Activated CD4-positive, alpha-beta T cell treated with anti-CD3 and anti-CD28 coated beads for 36 hours (primary cell): ENCODE data around the gene XKRX. TPM values are rescaled to one million over a fixed set of nuclear protein-coding genes. Genes with fewer than 3 reads are reported as not detected.

ENCODE experiments used
- ATAC-seq: fragments of 200-7000 bp; cut with Tn5 transposase; one replicate; pipeline ENCODE4 v1.10.0; 2021; ENCODE audit warnings: mild to moderate bottlenecking, moderate library complexity
- CTCF ChIA-PET: fragments of 350-600 bp; sonication (Branson Sonifier 250); formaldehyde crosslinking; loops from one replicate; lab custom pipeline; 2021; ENCODE audit warnings: antibody characterized with exemption; lab: Charles Lee
- POLR2A ChIA-PET: fragments of 350-600 bp; sonication (Branson Sonifier 250); formaldehyde crosslinking; loops from one replicate; lab custom pipeline; 2021; ENCODE audit warnings: antibody characterized with exemption, inconsistent platforms; lab: Charles Lee
- DNase-seq: peaks from one replicate; pipeline ENCODE4 v3.0.0-alpha.2; 2020
- H3K27ac Mint-ChIP-seq: one replicate; pipeline ENCODE4 v1.8.0; 2021; ENCODE audit warnings: mixed read lengths
- H3K27me3 Mint-ChIP-seq: one replicate; pipeline ENCODE4 v1.8.0; 2021; ENCODE audit warnings: mixed read lengths
- H3K36me3 Mint-ChIP-seq: one replicate; pipeline ENCODE4 v1.8.0; 2021; ENCODE audit warnings: low read depth, mixed read lengths
- H3K4me1 Mint-ChIP-seq: one replicate; pipeline ENCODE4 v1.8.0; 2021; ENCODE audit warnings: mixed read lengths
- H3K4me3 Mint-ChIP-seq: one replicate; pipeline ENCODE4 v1.8.0; 2021; ENCODE audit warnings: mild to moderate bottlenecking, moderate library complexity, mixed read lengths
- H3K9me3 Mint-ChIP-seq: one replicate; pipeline ENCODE4 v1.8.0; 2021; ENCODE audit warnings: low read depth, mixed read lengths
- intact Hi-C, 2 experiments: fragments of 100-400 bp; cut with DNase I in 1 of 2; cut with micrococcal nuclease in 1 of 2; formaldehyde crosslinking; loops; one replicate each; pipeline versions ENCODE4 v1.14.2 to v1.15.1; 2022 to 2024; cut with DNase I, micrococcal nuclease
- total RNA-seq, 2 experiments: library from RNA; stranded (reverse); gene quantifications; one replicate each; pipeline ENCODE4 v1.2.3, GENCODE V29; 2021

The XKRX gene
- total RNA-seq, 2 experiments from 2014 or later: 0.78 to 1.0 TPM

GRCh38 chrX:100939333-100939732 is 10.6 kb upstream of the XKRX start:
- ATAC-seq: peak; percentile 16
- POLR2A ChIA-PET: no interaction called here

GRCh38 chrX:100935767-100936166 is 7.0 kb upstream of the XKRX start:
- no peak for DNase-seq
- Mint-ChIP-seq H3K4me3 (no peak overlapping the region), H3K4me1 (peaks cover 24% of the 10 kb centered on the region), H3K27ac (no peak overlapping the region), H3K9me3 (peaks cover 5% of the 10 kb centered on the region), H3K36me3 (peaks cover 4% of the 10 kb centered on the region), H3K27me3 (no peaks in the 10 kb centered on the region)
- ChIA-PET CTCF (no interaction called here), POLR2A (no interaction called here)
- intact Hi-C loops: no loop called here
- no peak for ATAC-seq

More at GRCh38 chrX:100939333-100939732, 10.6 kb upstream of the XKRX start:
- Mint-ChIP-seq H3K4me1 (peaks cover 9% of the 10 kb centered on the region), H3K36me3 (no peaks in the 10 kb centered on the region), H3K4me3 (no peak overlapping the region), H3K27ac (peak overlapping the region; percentile 33), H3K9me3 (no peaks in the 10 kb centered on the region), H3K27me3 (no peaks in the 10 kb centered on the region)
- DNase-seq: peak; percentile 6
- CTCF ChIA-PET: no interaction called here
- intact Hi-C loops: no loop called here

DNA sequence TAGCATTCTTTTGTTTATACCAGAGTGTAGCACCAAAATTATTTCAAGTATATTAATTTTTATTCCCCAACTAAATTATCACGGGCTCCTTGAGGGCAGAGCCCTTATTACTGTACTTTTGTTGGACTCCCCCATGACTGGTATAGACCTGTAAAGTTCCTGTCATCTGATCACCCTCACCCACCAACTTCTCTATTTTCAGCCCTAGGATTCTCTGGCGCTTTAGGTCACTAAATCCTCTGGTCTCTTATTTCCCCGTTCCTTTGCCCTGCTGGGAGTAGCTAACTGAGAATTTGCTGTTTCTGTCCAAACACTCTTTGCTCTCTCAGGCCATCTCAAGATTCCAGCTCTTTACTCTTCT is 3.2 kb upstream of the XKRX start:
- no peak overlapping the region for H3K27ac Mint-ChIP-seq
- ATAC-seq (peak; percentile 27), DNase-seq (no peak)
- no peak overlapping the region for H3K4me3 Mint-ChIP-seq
- intact Hi-C loops: loop anchor here (1.0 to 2.0 kb wide), 5 partner anchors 62 to 167 kb away; partner anchors contain the start of genes CENPI (in 1 of the 2) and CSTF2 (in 1 of the 2)
- H3K36me3 Mint-ChIP-seq: peaks cover 4% of the 10 kb centered on the region
- H3K9me3 Mint-ChIP-seq: peaks cover 5% of the 10 kb centered on the region
- POLR2A ChIA-PET: no interaction called here
- CTCF ChIA-PET: interaction anchor here (0.7 kb wide), 1 partner anchor 59 kb away, joined by 3 read pairs; no protein-coding TSS in a partner anchor
- no peaks in the 10 kb centered on the region for H3K27me3 Mint-ChIP-seq
- H3K4me1 Mint-ChIP-seq: peaks cover 30% of the 10 kb centered on the region

- POLR2A ChIA-PET: no interaction called here
- H3K27ac Mint-ChIP-seq: peak overlapping the region; percentile 88
Observed at GRCh38 chrX:100931218-100931924, 2.7 kb upstream of the XKRX start.

DNA sequence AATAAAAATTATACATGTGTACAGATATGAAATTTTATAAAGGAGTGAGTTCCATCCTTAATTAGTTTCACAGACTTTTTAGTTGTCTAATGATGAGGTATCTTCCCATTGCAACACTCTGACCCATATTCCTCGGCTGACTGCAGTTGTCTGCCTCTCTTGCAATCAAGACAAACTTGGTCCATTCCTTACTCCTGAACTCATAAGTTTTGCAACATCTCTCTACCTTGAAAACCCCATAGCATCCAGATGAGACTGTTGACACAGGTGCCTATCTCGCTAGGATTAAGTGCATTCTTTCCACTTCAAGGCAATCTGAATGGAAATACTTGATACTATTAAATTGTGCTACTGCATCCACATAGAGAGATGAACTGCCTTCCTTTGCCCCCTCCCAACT is 2.3 kb downstream of the XKRX start:
- no peak for DNase-seq
- peaks cover 3% of the 10 kb centered on the region for H3K9me3 Mint-ChIP-seq
- POLR2A ChIA-PET: no interaction called here
- H3K27ac Mint-ChIP-seq: no peak overlapping the region
- H3K4me1 Mint-ChIP-seq: peaks cover 44% of the 10 kb centered on the region
- intact Hi-C loops: loop anchor here in 1 of 2 experiments (5.0 kb wide), 1 partner anchor 126 kb away; the partner anchor contains the start of gene TRMT2B
- ATAC-seq: no peak
- peaks cover 4% of the 10 kb centered on the region for H3K36me3 Mint-ChIP-seq
- H3K4me3 Mint-ChIP-seq: no peak overlapping the region
- CTCF ChIA-PET: no interaction called here
- H3K27me3 Mint-ChIP-seq: no peaks in the 10 kb centered on the region

More at GRCh38 chrX:100931218-100931924, 2.7 kb upstream of the XKRX start:
- H3K27me3 Mint-ChIP-seq: no peaks in the 10 kb centered on the region
- H3K36me3 Mint-ChIP-seq: peaks cover 4% of the 10 kb centered on the region
- peaks cover 5% of the 10 kb centered on the region for H3K9me3 Mint-ChIP-seq
- CTCF ChIA-PET: interaction anchor here (0.7 kb wide), 1 partner anchor 60 kb away, joined by 3 read pairs; no protein-coding TSS in a partner anchor
- intact Hi-C loops: loop anchor here (1.0 to 2.0 kb wide), 5 partner anchors 63 to 167 kb away; partner anchors contain the start of genes CENPI (in 1 of the 2) and CSTF2 (in 1 of the 2)
- H3K4me1 Mint-ChIP-seq: peaks cover 35% of the 10 kb centered on the region
- no peak overlapping the region for H3K4me3 Mint-ChIP-seq
- ATAC-seq (peak; percentile 85), DNase-seq (peak; percentile 45)

GRCh38 chrX:100924375-100924774 is 4.3 kb downstream of the XKRX start:
- no peaks in the 10 kb centered on the region for H3K36me3 Mint-ChIP-seq
- CTCF ChIA-PET: no interaction called here
- intact Hi-C loops: no loop called here

DNA sequence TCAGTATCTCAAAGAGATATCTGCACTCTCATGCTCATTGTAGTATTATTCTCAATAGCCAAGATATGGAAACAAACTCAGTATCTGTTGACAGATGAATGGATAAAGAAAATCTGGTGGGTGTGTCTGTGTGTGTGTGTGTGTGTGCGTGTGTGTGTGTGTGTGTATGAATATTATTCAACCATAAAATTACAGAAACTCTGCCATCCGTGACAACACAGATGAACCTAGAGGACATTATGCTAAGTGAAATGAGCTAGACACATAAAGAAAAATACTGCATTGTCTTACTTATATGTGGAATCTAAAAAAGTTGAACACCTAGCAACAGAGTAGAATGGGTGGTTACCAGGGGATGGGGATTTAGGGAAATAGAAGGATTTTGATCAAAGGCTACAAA is 13.2 kb downstream of the XKRX start:
- ATAC-seq (no peak), DNase-seq (no peak)
- intact Hi-C loops: no loop called here
- ChIA-PET POLR2A (no interaction called here), CTCF (no interaction called here)
- Mint-ChIP-seq H3K4me1 (no peaks in the 10 kb centered on the region), H3K27me3 (no peaks in the 10 kb centered on the region), H3K9me3 (no peaks in the 10 kb centered on the region), H3K4me3 (no peak overlapping the region), H3K27ac (no peak overlapping the region), H3K36me3 (no peaks in the 10 kb centered on the region)

More at GRCh38 chrX:100924375-100924774, 4.3 kb downstream of the XKRX start:
- H3K4me1 Mint-ChIP-seq: peaks cover 36% of the 10 kb centered on the region
- POLR2A ChIA-PET: no interaction called here
- H3K4me3 Mint-ChIP-seq: no peak overlapping the region
- peak overlapping the region; percentile 55 for H3K27ac Mint-ChIP-seq
- H3K27me3 Mint-ChIP-seq: no peaks in the 10 kb centered on the region
- DNase-seq: no peak
- no peaks in the 10 kb centered on the region for H3K9me3 Mint-ChIP-seq
- no peak for ATAC-seq

- H3K9me3 Mint-ChIP-seq: no peaks in the 10 kb centered on the region
- no peak overlapping the region for H3K4me3 Mint-ChIP-seq
- no peaks in the 10 kb centered on the region for H3K27me3 Mint-ChIP-seq
- H3K4me1 Mint-ChIP-seq: no peaks in the 10 kb centered on the region
- ATAC-seq (no peak), DNase-seq (no peak)
- intact Hi-C loops: no loop called here
- ChIA-PET CTCF (no interaction called here), POLR2A (no interaction called here)
- H3K36me3 Mint-ChIP-seq: no peaks in the 10 kb centered on the region
- no peak overlapping the region for H3K27ac Mint-ChIP-seq
Observed at GRCh38 chrX:100913111-100913510, 15.6 kb downstream of the XKRX start.

- Mint-ChIP-seq H3K9me3 (no peaks in the 10 kb centered on the region), H3K27me3 (no peaks in the 10 kb centered on the region)
Observed at GRCh38 chrX:100911731-100912130, 17.0 kb downstream of the XKRX start.

DNA sequence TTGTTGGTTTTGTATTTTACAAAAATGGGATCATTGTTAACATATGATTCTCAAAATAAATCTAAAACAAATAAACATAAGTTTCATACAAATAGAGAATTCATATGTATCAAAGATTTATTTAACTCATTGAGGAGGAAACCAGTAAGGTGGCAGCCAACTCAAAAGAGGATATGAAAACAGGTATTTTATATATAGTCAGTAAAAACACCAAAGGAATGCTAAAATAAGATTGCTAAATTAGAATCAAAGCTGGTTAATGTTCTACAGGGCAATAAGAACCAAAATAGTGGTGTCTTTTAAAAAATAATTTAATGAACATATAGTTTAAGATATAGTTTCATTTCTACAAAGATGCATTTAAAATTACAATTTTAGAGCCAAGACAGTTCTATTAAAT is 23.1 kb downstream of the XKRX start:
- CTCF ChIA-PET: no interaction called here

More at GRCh38 chrX:100911731-100912130, 17.0 kb downstream of the XKRX start:
- intact Hi-C loops: no loop called here
- no peak for DNase-seq
- Mint-ChIP-seq H3K4me1 (no peaks in the 10 kb centered on the region), H3K36me3 (no peaks in the 10 kb centered on the region), H3K4me3 (no peak overlapping the region), H3K27ac (no peak overlapping the region)
- ATAC-seq: no peak
- ChIA-PET POLR2A (no interaction called here), CTCF (no interaction called here)

GRCh38 chrX:100904433-100904832 is 24.3 kb downstream of the XKRX start:
- DNase-seq (no peak), ATAC-seq (no peak)
- no peaks in the 10 kb centered on the region for H3K36me3 Mint-ChIP-seq
- no peak overlapping the region for H3K4me3 Mint-ChIP-seq
- no peak overlapping the region for H3K27ac Mint-ChIP-seq
- H3K27me3 Mint-ChIP-seq: no peaks in the 10 kb centered on the region
- H3K4me1 Mint-ChIP-seq: no peaks in the 10 kb centered on the region
- intact Hi-C loops: no loop called here
- POLR2A ChIA-PET: no interaction called here
- no peaks in the 10 kb centered on the region for H3K9me3 Mint-ChIP-seq
- CTCF ChIA-PET: interaction anchor here (0.6 kb wide), 1 partner anchor 1132 kb away, joined by 3 read pairs; no protein-coding TSS in a partner anchor

More for the DNA sequence above, 23.1 kb downstream of the XKRX start:
- Mint-ChIP-seq H3K36me3 (no peaks in the 10 kb centered on the region), H3K9me3 (no peaks in the 10 kb centered on the region), H3K27me3 (no peaks in the 10 kb centered on the region), H3K4me1 (no peaks in the 10 kb centered on the region), H3K4me3 (no peak overlapping the region), H3K27ac (no peak overlapping the region)
- DNase-seq (no peak), ATAC-seq (no peak)
- POLR2A ChIA-PET: interaction anchor here (0.6 kb wide), 1 partner anchor 33 kb away, joined by 3 read pairs; no protein-coding TSS in a partner anchor
- intact Hi-C loops: no loop called here
